Measurements from ENCODE around the gene KRTAP4-5.
"Not testable (repeated sequence)": the region's sequence is repeated elsewhere in the genome, so short reads cannot be mapped to it uniquely, and the experiment has no call there.

The KRTAP4-5 gene

GRCh38 chr17:41104386-41105038 lies 45.1 kb downstream of the KRTAP4-5 start:
- H3K9me3 Mint-ChIP-seq (ENCODE audit: low read depth); H3K27ac Mint-ChIP-seq; H3K36me3 Mint-ChIP-seq; H3K4me3 Mint-ChIP-seq; H3K27me3 Mint-ChIP-seq: not testable (repeated sequence)
- H3K4me1 Mint-ChIP-seq (ENCODE audit: low read depth) = peaks cover 21% of the 10 kb centered on the region

- Mint-ChIP-seq H3K27ac (no peak overlapping the region), H3K36me3 (no peaks in the 10 kb centered on the region), H3K9me3 (ENCODE audit: low read depth) (no peaks in the 10 kb centered on the region), H3K27me3 (peaks cover 4% of the 10 kb centered on the region), H3K4me3 (no peak overlapping the region), H3K4me1 (ENCODE audit: low read depth) (peaks cover 19% of the 10 kb centered on the region)
Measured at GRCh38 chr17:41103896-41104295, 45.7 kb downstream of the KRTAP4-5 start.

GRCh38 chr17:41101586-41102259 lies 47.9 kb downstream of the KRTAP4-5 start, which contains the start of gene KRTAP4-16:
Gene KRTAP4-16, minus strand, starts transcription at chr17:41102209. Its CDS starts 0 bp downstream, at chr17:41102209.
- H3K4me3 Mint-ChIP-seq = no peak within 1 kb of the TSS
- peaks cover 8% of the 10 kb centered on the region for H3K27me3 Mint-ChIP-seq
- no peaks in the 10 kb centered on the region for H3K36me3 Mint-ChIP-seq
- H3K4me1 Mint-ChIP-seq (ENCODE audit: low read depth) = peaks cover 9% of the 10 kb centered on the region
- H3K27ac Mint-ChIP-seq = no peak within 1 kb of the TSS
- H3K9me3 Mint-ChIP-seq (ENCODE audit: low read depth) = no peaks in the 10 kb centered on the region

GRCh38 chr17:41099682-41100480 lies 49.7 kb downstream of the KRTAP4-5 start:
- not testable (repeated sequence) for H3K27ac Mint-ChIP-seq; H3K36me3 Mint-ChIP-seq; H3K27me3 Mint-ChIP-seq; H3K9me3 Mint-ChIP-seq (ENCODE audit: low read depth); H3K4me1 Mint-ChIP-seq (ENCODE audit: low read depth); H3K4me3 Mint-ChIP-seq
